Measurements from ENCODE around the gene WDR33. TPM values are rescaled to one million over a fixed set of nuclear protein-coding genes. Genes with fewer than 3 reads are reported as not detected.
A peak's percentile ranks its signal among the peaks of the same experiment; 100 is the strongest.

The WDR33 gene
- total RNA-seq, 4 donors from 2014 or later, result 25.8 to 35.3 (median 33.3) TPM

- Histone ChIP-seq H3K4me3 (peak overlapping the region; percentile 49 to 60 (median 52)), H3K27me3 (no peaks in the 10 kb centered on the region), H3K36me3 (peaks cover 0 to 10% (median 3%) of the 10 kb centered on the region in 4 donors), H3K27ac (replicated peaks in 1 of 4) (peak overlapping the region; percentile 81 to 93 (median 88)), H3K9me3 (no peaks in the 10 kb centered on the region), H3K4me1 (peaks cover 84 to 100% (median 91%) of the 10 kb centered on the region in 4 donors)
- DNase-seq (ENCODE audit: extremely low spot score), result no peak
- TF ChIP-seq CTCF (IDR thresholded peaks at IDR 0.05) (no peak), EP300 (IDR thresholded peaks at IDR 0.05) (no peak), POLR2A (IDR thresholded peaks at IDR 0.05; ENCODE audit: low read depth) (no peak), POLR2AphosphoS5 (IDR thresholded peaks at IDR 0.05) (no peak)
- intact Hi-C loops (cut with DNase I), result no loop called here
- 66% methylated on average over 4 of the region's 6 CpGs for WGBS
Measured at GRCh38 chr2:127664895-127665225, 146.1 kb downstream of the WDR33 start.

DNA sequence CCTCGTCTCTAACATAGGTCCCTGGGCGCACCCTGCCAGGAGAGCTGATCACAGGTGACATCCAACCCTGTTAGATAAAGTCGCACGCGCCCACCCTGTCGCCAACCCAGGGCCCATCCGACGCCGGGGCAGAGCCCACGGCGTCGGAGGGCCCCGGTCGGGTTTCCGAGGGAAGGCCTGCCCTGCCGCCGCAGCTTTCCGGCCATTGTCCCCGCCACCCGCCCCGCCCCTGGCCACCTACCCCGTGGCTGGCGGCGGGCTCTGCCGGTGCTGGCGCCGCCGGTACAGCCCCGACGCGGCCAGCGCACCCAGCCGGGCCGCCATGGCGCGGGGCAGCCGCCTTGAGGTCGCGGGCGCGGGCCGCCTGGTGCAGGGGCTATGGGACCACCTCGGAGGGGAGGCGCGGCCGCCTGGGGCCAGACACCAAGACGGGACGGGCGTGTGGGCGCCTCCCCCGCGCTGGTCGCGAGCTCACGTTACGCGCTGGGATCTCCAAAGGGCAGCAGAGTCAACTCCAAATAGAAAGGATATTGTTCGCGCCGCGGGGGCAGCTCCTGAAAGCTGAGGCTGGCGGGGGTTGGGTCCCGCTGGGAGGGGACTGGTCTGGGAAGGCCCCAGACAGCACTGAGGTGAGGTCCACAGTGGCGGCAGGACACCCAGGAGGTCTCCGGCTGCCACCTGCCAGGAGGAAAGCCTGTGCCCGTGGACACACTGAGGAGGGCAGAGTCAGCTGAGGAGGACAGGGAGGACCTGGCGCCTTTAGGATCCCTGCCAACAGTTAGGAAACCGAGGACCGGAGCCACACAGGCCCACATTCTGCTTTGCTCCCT lies 146.7 kb downstream of the WDR33 start:
- H3K4me1 ChIP-seq, result peaks cover 88 to 100% (median 92%) of the 10 kb centered on the region in 4 donors
- intact Hi-C loops (cut with DNase I), result no loop called here
- H3K36me3 ChIP-seq, result peaks cover 0 to 10% (median 3%) of the 10 kb centered on the region in 4 donors
- 15% methylated on average over 11 of the region's 69 CpGs for WGBS
- no peaks in the 10 kb centered on the region for H3K27me3 ChIP-seq
- no peaks in the 10 kb centered on the region for H3K9me3 ChIP-seq
- no peak for DNase-seq (ENCODE audit: extremely low spot score)
- H3K4me3 ChIP-seq, result peak overlapping the region; percentile 49 to 60 (median 52)
- H3K27ac ChIP-seq (replicated peaks in 1 of 4), result peak overlapping the region; percentile 81 to 93 (median 88)
- TF ChIP-seq CTCF (IDR thresholded peaks at IDR 0.05) (no peak), EP300 (IDR thresholded peaks at IDR 0.05) (no peak), POLR2A (IDR thresholded peaks at IDR 0.05; ENCODE audit: low read depth) (no peak), POLR2AphosphoS5 (IDR thresholded peaks at IDR 0.05) (no peak)

- intact Hi-C loops (cut with DNase I), result no loop called here
- Histone ChIP-seq H3K9me3 (no peaks in the 10 kb centered on the region), H3K4me1 (peaks cover 88 to 100% (median 92%) of the 10 kb centered on the region in 4 donors), H3K4me3 (peak overlapping the region; percentile 49 to 60 (median 52)), H3K36me3 (peaks cover 0 to 11% (median 3%) of the 10 kb centered on the region in 4 donors), H3K27me3 (no peaks in the 10 kb centered on the region), H3K27ac (replicated peaks in 1 of 4) (peak overlapping the region; percentile 81 to 93 (median 88))
- WGBS, result 31% methylated on average over 6 of the region's 6 CpGs
- TF ChIP-seq CTCF (IDR thresholded peaks at IDR 0.05) (no peak), POLR2A (IDR thresholded peaks at IDR 0.05; ENCODE audit: low read depth) (no peak), POLR2AphosphoS5 (IDR thresholded peaks at IDR 0.05) (no peak)
- no peak for DNase-seq (ENCODE audit: extremely low spot score)
Measured at GRCh38 chr2:127663566-127664064, 147.4 kb downstream of the WDR33 start.

DNA sequence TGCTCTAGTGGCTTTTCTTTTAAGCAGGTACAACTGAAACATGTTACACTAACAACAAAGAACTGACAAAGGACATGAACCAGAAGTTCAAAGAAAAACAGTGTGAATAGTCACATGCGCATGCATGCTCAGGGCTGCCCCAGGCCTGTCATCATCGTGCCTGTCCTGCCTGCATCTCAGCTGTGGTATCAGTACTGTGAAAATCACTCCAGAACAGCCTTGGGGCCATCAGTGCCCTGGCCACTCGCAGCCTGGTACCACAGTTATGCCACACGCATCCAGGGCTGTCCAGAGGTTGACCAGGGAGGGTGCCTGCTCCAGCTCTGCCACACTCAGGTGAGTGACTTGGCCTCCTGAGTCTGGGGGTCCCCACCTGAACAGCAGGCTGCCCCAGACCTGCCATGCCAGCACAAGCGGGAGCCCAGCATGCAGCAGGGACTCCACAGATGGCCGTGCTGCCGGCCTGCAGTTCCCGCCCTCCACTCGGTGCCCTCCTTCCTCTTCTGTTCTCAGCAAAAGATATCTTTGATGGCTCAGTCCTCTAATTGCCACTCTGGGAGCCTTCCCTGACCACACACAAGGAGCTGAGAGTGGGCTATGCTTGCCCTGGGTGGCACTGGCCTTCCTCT lies 147.9 kb downstream of the WDR33 start:
- Histone ChIP-seq H3K27ac (replicated peaks in 1 of 4) (peak overlapping the region; percentile 81 to 93 (median 88)), H3K4me3 (peak overlapping the region; percentile 49 to 60 (median 52))
- no peak for DNase-seq (ENCODE audit: extremely low spot score)

More for the DNA sequence above, 147.9 kb downstream of the WDR33 start:
- intact Hi-C loops (cut with DNase I), result no loop called here
- H3K9me3 ChIP-seq, result no peaks in the 10 kb centered on the region
- 62% methylated on average over 4 of the region's 9 CpGs for WGBS
- peaks cover 92 to 100% (median 97%) of the 10 kb centered on the region in 4 donors for H3K4me1 ChIP-seq
- H3K27me3 ChIP-seq, result no peaks in the 10 kb centered on the region
- H3K36me3 ChIP-seq, result peaks cover 0 to 16% (median 3%) of the 10 kb centered on the region in 4 donors
- TF ChIP-seq EP300 (IDR thresholded peaks at IDR 0.05) (no peak), POLR2A (IDR thresholded peaks at IDR 0.05; ENCODE audit: low read depth) (no peak), POLR2AphosphoS5 (IDR thresholded peaks at IDR 0.05) (peak; percentile 24 to 55)
